ENCODE measurements around the gene SOX10.
"Not testable (repeated sequence)": the region's sequence is repeated elsewhere in the genome, so short reads cannot be mapped to it uniquely, and the experiment has no call there.

Gene SOX10

DNA sequence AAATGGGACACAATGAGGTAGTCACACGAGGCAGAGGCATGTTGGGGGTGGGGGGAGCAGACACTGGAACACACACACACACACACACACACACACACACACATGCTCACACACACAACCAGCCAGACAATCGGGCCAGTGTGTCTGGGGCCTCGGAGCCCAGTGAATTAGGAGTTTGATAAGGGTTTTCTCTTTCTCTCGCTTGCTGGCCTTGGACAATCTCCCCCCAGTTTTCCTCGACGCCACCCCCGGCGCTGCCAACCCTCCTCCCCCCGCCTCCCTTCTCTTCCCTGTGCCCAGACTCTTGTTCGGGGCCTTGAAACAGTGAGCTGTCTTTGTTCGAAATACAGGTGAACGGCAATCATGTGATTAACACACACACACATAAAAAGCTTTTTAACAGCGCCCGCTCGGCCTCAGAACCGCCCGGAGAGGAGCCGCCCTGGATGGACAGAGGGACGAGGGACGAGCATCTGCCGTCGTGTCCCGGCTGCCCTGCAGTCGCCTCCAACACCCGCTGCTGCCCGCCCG is 1.5 kb upstream of the SOX10 start:
- DNase-seq = no peak

DNA sequence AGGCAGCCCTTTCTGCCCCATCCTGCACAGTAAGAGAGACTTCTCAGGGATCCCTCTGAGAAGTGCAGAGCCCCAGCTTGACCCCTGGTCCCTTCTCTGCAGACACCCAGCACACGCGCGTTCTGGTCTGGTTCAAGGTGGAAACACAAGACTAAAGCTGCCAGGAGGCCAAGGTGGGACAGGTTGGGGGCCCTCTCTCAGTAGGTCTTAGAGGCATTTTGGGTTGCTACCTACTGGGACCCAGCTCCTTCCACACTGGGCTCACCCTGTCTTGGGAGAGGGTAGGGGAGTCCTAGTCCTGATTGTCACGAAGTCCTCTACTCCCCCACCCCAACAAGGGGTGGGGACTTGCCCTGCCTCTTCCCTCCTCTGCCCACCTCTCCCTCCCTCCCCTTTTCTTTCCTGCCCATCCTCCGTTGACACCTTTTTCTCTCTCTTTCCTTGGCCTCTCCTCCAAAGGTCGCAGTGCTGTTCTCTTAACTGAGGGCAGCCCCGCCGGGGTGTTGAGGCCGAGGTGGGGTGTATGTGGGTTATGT is 763 bp upstream of the SOX10 start:
- DNase-seq = no peak

DNA sequence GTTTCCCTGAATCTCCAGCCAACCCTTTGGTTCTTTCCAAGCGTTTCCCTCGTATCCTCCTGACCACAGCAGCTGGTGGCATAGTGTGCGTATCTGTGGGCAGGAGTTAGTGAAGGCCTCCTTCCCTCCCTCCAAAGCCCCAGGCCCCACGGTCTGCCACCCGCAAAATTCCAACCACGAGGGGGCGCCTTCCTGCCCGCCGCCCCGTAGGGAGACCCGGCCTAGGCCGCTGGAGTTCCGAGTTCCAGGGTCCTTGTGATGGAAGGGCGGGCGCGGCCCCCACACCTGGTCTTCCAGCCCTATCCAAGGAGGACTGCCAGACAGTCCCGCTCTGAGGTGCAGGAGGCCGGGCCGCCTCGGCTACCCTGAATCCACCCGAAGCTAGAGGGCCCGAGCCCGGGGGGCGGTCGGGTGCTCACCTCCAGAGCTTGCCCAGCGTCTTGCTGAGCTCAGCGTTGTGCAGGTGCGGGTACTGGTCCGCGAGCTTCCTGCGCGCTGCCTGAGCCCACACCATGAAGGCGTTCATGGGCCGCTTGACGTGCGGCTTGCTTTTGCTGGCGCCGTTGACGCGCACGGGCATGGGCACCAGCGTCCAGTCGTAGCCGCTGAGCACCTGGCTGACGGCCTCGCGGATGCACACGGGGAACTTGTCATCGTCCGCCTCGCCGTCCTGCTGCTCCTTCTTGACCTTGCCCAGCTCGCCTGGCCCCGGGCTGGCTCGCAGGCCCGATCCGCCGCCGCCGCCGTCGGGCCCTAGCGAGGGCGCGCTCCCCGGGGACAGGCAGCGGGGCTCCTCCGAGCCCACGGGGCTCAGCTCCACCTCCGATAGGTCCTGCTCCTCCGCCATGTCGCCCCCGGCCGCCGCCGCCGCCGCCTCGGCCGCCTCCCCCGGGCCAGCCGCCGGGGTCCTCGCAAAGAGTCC is 1.2 kb downstream of the SOX10 start:
- peak; percentile 54 for DNase-seq

DNA sequence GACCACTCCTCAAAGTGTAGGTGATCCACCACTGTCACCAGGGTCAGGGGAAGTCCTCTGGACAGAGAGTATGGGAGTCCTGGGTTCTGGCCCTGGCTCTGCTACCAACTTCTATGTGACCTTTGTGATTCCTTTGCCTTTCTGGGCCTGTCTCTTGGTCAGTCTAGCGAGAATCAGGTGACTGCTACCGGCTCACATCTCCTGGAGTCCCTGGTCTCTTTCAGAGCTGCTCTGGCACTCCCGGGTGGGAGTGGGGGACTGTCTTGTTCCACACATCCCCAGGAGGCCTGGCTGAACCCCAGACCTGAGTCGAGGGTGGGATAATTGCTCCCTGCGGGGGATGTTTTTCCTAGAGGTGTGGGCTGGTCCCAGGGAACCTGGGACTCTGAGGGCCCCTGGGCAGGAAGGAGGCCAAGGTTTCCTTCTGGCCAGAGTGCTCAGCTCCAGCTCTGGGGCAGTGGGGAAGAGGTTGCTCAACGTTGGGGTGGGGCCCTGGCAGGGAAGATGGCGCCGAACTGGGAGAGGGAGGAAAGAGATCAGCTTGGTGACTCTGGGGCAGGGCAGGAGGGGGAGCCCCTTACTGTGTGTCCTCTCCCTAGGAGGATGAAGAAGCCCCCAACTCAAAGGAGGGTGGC is 2.1 kb downstream of the SOX10 start:
- DNase-seq = no peak

DNA sequence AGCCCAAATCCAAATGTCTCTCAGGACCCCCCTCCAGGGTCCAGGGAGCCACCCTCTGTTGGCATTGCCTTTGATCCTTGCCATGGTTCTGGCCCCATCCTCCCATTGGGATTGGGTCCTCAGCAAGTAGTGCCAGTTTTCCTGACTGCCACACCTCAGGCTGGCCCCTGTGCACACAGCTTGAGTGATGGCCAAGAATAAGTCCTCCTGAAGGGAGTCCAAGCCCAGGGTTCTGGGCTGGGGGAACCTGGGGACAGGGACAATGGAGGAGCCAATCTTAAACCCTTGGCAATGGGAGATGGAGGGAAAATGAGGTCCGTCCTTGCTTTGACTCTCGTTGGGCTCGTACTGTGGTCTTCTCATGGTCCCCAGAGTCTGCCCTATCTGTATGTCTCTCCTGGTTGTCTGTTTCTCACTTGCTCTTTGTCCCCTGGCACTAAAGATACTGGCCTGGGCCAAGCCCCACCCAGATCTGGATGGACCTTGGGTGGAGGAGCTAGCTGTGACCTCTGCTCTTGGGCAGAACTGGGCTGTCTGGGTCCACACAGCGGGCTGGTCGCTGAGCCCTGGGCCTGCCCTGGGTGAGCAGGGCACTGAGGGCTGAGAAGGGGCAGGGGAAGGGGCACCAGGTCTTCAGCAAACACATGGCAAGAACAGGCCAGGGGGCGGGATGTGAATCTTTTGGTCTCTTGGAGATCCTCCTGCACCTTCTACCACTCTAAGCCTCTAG is 2.9 kb downstream of the SOX10 start:
- DNase-seq = no peak

DNA sequence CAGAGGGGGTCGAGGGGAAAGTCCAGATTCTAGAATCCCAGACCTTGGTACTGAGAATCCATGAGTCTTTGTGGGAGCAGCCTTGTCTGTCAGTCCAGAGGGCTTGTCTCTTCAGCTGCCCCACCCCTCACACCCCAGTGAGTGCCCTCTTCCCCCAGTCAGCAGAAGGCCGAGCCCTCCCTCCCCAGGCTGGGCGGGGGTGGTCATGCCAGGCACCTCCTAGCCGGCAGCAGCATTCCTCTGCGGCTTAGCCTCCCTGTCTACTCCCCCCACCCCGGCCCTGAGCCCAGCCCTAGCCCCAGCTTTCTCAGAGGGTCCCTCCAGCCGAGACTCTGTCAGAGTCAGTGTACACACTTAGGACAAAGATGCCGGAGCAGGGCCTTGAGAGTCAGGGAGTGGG is 4.6 kb downstream of the SOX10 start:
- DNase-seq = no peak

DNA sequence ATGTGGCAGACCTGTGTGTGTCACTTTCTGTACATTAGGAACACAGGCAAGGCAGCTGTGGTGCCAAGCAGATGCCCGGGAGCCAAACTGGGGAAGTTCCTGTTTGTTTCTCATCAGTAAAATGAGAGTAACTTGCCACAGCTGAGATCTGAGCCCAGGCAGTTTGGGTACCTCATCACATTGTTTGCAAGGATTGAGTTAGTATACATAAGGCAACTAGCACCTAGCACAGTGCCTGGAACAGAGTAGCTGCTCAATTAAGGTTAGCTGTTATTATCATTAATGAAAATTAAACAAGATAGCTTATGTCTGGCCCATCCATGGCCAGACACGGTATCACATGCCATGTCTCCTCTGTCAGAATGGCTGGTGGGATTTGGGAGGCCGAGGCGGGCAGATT is 7.8 kb downstream of the SOX10 start:
- DNase-seq = no peak

DNA sequence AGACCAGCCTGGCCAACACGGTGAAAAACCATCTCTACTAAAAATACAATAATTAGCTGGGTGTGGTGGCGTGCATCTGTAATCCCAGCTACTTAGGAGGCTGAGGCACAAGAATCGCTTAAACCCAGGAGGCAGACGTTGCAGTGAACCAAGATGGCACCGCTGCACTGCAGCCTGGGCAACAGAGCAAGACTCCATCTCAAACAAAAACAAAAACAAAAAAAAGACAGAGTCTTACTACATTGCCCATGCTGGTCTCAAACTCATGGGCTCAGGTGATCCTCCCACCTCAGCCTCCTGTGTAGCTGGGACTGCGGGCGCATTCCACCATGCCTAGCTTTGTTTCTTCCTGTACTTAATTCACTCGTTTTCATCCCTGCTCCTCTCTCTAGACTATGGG is 8.3 kb downstream of the SOX10 start:
- DNase-seq = not testable (repeated sequence)

DNA sequence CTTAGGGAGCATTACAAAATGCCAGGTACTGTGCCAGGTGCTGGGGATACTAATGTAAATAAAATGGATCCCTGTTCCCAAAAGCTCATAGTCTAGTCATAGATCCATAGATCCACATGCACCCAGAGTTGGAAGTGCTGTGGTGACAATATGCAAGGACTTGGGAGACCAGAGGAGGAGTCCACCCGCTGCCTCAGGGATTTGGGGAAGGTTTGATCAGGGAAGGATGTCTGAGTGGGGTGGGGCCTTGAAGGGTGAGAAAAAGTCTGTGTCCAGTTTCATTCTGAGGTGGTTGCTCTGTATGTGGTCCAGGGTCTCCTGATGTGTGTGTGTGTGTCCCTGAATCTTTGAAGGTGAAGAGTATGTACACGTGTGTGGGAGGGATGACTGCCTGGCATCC is 9.2 kb downstream of the SOX10 start:
- no peak for DNase-seq

DNA sequence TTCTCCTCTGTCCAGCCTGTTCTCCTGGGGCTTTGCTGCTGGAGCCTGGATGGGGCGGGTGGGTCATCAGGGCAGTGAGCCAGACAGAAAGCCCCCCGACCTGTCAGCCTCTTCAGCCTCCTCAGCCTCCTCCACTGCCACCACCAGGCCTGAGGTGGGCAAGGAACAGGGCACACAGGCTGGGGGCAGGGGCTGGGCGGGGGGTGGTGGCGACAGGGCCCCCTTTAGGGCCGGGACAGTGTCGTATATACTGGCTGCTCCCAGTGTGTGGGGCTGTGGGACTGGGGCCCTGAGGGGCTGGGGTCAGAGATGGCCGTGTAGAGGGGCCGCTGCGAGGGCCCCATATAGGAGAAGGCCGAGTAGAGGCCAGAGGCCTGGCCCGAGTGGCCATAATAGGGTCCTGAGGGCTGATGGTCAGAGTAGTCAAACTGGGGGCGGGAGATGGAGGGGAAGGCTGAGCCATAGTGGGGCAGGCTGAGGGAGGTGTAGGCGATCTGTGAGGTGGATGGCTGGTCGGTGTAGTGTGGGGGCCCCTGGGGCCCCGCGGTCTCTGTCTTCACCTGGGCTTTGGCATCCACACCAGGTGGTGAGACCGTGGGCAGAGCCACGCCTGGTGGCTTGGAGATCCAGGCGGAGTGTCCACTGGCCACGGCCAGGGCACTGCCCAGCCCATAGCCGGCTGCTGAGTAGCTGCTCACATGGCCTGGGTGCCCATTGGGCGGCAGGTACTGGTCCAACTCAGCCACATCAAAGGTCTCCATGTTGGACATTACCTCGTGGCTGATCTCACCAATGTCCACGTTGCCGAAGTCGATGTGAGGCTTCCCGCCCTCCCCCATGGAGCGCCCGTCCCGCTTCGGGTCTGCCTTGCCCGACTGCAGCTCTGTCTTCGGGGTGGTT is 10.8 kb downstream of the SOX10 start:
- DNase-seq = no peak

DNA sequence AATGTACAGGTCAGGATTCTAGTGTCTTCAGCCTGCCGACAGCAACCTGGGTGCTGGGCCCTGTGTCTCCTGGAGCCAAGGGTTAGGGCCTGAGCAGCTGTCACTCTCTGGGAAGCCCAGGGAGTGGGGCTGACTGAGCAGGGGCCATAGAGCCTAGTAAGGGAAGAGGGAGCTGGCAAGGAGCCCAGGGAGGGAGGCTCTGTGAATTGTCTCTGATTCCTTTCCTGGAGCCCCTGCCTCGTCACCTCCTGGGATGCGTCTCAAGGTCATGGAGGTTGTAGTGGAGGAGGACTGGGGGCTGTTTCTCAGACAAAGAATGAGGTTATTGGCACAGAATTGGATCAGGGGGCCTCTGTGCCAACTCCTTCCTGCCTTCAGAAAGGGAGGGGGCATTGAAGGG is 11.8 kb downstream of the SOX10 start:
- no peak for DNase-seq

DNA sequence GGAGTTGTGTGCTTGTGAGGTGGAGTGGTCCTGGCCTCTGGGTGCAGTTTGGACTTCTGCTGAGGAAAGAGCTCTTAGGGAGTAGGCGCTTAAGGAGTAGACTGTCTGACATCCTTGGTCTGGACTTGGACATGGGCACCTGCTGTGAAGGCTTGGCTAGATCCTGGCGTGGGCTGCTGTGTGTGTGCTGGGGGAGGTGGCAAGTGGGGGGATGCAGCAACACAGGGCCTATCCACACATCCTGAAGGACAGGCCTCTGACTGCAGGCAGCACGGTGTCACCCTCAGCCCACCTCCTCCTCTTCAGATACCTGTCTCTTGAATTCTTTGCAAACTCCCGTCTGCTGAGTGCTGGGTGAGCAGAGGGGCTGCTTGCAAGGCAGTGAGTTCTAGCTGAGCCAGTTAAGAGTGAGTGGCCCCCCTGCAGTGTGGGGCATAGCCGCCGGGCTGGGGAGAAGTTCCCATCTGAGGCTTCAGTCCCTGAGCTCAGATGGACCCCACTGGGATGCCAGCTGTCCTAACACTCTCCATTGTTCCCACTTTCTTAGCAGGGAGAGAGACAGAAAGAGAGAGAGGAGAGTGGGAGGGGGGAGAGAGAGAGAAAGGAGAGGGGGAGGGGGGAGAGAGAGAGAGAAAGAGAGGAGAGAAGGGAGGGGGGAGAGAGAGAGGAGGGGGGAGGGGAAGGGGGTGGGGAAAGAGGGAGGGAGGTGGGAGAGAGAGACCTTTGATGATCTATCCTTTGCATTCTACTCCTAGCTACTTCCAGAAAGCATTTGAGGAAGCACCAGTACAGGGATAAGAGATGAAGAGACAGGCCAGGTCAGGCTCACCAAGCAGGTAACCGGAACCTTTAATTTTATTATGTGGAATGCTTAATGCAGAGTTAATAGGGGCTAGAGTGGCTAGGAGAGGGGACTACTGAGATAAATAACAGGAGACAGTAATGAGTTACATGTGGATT is 12.6 kb downstream of the SOX10 start:
- no peak for DNase-seq

DNA sequence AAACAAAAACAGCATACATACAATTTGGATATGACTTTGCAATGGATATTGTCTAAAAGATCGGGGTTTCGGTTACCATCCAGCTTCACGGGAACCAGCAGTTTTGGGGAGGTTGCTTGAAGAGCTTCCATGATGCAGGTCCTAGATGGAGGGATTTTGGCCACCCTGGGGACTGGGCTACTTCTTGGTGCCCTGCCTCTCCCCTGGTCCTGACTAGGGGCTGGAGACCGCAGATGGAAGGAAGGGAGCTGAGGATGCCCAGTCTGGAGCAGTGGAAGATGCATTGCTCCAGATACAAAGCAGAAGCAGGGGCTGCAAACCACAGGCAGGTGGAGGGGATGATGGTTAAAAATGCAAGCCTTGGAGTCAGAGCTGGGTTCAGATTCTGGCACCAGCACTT is 13.5 kb downstream of the SOX10 start:
- no peak for DNase-seq

DNA sequence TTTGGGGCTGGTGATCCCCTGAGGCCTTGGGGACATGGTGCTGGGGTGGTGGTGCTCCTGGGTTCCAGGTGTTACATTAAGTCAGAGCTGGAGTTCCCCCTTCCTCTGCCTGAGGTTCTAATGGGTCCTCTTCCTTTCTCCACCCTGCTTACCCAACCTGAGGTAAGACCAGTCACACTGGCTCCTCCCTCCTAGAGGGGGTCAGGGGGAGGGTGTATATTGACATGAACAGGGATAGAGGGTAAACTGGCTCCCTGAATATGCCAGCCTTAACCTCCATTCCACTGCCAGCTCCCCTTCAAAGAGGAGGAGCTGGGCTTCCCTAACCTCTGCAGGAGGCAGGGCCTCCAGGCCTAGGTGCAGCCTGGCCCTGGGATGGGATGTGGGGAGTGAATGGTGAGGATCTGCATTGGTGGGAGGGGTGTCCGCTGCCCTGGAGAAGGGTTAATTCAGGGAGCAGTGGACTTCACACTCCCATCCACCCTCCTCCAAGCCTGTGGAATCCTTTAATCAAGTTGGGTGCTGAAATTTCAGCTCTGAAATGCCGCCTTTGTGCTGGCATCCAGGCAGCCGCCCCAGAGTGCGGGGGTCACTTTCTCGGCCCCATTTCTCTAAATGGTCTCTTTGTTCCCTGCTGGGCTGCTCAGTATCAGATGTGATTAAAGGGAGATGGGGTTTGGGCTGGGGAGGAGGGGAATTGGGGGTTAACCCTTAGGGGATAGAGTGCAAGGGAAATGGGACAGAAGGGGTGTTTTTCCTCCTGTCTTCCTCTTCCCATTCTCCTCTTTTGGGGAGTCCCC is 15.7 kb downstream of the SOX10 start:
- no peak for DNase-seq

DNA sequence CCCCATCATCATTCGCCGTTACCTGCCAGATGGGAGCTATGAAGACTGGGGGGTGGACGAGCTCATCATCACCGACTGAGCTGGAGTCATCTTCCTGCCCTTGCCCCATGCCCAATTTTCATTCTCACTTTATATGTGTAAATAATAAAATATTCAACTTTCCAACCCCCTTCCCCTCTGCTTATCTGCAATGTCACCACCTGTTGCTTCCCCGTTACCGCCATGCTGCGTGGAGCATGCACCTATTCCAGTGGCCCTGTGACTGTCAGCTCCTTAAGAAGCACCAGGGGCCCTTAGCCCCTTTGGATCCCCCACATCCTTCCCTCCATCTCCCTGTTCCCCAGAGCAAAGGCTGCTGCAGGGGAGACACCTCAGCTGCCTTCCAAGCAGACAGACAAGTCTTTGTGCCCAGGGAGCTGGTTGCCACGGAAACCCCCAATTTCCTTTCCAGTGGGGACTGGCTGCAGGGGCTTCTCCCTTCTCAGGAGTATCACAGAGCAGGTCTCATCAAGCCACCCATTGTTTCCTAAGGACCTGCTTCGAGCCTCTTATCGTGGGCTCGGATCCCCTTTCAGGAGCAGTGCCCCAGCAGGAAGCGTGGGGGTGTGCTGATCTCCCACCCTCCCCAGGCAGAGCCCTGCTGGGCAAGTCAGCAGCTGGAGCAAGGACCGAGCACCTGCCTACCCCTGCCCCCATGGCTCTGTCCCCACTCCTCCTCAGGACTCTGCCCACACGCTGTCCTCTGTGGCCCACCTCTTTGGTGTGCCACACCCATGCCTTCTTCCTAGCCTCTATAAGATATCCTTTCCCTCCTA is 16.5 kb downstream of the SOX10 start:
- DNase-seq = no peak

DNA sequence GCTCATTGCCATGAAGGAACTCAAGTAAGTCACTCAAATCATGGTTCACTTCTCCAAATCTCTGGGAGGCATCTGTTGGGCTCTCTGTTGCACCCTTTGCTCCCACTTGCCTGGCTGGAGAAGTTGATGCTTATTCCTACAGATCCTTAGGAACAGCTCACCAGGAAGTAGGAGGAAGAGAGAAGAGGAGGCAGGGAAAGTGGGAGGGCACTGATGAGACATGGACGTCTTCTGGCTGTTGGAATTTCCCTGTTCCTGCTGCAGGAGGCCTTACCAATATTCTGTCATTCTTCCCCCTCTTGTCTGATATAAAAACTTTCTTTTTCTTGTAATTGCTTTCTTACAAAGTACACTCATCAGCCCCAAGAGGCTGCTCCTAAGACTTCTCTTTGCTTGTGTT is 17.2 kb downstream of the SOX10 start:
- no peak for DNase-seq

DNA sequence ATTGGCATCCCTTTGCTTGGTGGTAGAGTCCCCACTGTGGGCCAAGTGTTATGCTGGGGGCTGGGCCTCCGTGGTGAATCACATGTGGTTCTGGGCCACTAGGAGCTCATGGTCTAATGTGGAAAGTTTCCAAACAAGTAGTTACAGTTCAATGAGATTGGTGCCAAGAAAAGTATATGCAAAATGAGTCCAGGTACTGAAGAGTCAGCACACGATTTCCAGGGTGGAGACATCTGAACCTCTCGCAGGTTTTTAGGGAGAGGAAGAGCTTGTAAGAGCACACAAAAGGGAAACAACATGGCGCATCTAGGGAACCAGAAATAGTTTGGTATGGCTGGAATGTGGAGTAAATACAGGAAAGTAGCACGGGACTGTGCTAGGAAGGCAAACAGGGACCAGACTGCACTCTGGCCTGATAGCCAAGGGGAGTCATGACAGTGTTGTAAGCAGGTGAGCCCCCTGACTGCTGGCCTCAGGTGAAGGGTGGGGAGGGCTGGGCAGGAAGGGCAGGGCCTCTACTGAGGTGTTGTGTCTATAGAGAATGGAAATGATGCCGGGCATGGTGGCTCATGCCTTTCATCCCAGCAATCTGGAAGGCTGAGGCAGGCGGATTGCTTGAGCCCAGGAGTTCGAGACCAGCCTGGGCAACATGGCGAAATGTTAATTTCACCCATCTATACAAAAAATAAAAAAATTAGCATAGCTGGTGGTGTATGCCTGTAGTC is 18.3 kb downstream of the SOX10 start:
- DNase-seq = no peak

DNA sequence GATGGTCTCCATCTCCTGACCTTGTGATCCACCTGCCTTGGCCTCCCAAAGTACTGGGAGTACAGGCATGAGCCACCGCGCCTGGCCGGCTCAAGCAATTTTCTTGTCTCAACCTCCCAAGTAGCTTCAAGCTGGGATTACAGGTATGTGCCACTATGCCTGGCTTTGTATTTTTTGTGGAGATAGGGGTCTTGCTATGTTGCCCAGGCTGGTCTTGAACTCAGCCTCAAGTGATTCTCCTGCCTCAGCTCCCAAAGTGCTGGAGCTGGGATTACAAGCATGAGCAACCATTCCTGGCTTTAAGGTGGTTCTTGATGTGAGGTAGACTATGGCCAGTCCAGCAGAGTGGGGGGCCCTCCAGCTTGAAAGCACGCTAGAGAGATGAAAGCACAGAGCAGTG is 23.3 kb downstream of the SOX10 start:
- DNase-seq = no peak
